ENCODE results near the gene RSPH1.
"Not testable (repeated sequence)": the region's sequence is repeated elsewhere in the genome, so short reads cannot be mapped to it uniquely, and the experiment has no call there.

Gene RSPH1

GRCh38 chr21:42480736-42481135, 15.3 kb downstream of the RSPH1 start:
- no peak for DNase-seq

- no peak for DNase-seq
Measured at GRCh38 chr21:42479582-42479981, 16.4 kb downstream of the RSPH1 start.

- no peak for DNase-seq
Measured at GRCh38 chr21:42478504-42478903, 17.5 kb downstream of the RSPH1 start.

GRCh38 chr21:42476388-42477331, 19.4 kb downstream of the RSPH1 start:
- no peak for DNase-seq

- no peak for DNase-seq
Measured at GRCh38 chr21:42475526-42476387, 20.3 kb downstream of the RSPH1 start.

GRCh38 chr21:42475036-42475435, 21.0 kb downstream of the RSPH1 start:
- DNase-seq: no peak

- DNase-seq: no peak
Measured at GRCh38 chr21:42474043-42474831, 21.8 kb downstream of the RSPH1 start.

- no peak for DNase-seq
Measured at GRCh38 chr21:42473498-42474042, 22.5 kb downstream of the RSPH1 start.

GRCh38 chr21:42472521-42472920, 23.5 kb downstream of the RSPH1 start:
- DNase-seq: no peak

GRCh38 chr21:42471716-42472330, 24.2 kb downstream of the RSPH1 start:
- DNase-seq: no peak

GRCh38 chr21:42471206-42471605, 24.8 kb downstream of the RSPH1 start:
- no peak for DNase-seq

GRCh38 chr21:42469726-42470125, 26.3 kb downstream of the RSPH1 start:
- not testable (repeated sequence) for DNase-seq

- no peak for DNase-seq
Measured at GRCh38 chr21:42469272-42469671, 26.8 kb downstream of the RSPH1 start.

- DNase-seq: no peak
Measured at GRCh38 chr21:42468491-42469131, 27.4 kb downstream of the RSPH1 start.

- DNase-seq: peak; percentile 43
Measured at GRCh38 chr21:42467140-42467983, 28.7 kb downstream of the RSPH1 start.

GRCh38 chr21:42466700-42467099, 29.3 kb downstream of the RSPH1 start:
- no peak for DNase-seq

GRCh38 chr21:42465803-42466127, 30.3 kb downstream of the RSPH1 start:
- no peak for DNase-seq

- no peak for DNase-seq
Measured at GRCh38 chr21:42465008-42465802, 30.8 kb downstream of the RSPH1 start.

GRCh38 chr21:42463861-42464515, 32.0 kb downstream of the RSPH1 start:
- no peak for DNase-seq
